Transverse colon (tissue), 4 donors: ENCODE results near the gene HSPB1.
A peak's percentile ranks its signal among the peaks of the same experiment; 100 is the strongest.

Experiments
- CTCF ChIP-seq, 5 experiments: fragments of 200-600 bp in 3 of 5; fragments of 450-650 bp in 2 of 5; sonication (generic) in 3 of 5; IDR thresholded peaks; 1 replicate in 2 of 5; 2 replicates in 3 of 5; pipeline ENCODE4 v1.5.1; 2016 to 2017; ENCODE audit warnings: antibody characterized with exemption in 5 of 5, inconsistent platforms in 3 of 5, mild to moderate bottlenecking in 2 of 5, moderate library complexity in 1 of 5
- EP300 ChIP-seq: sonication (generic); formaldehyde crosslinking; IDR thresholded peaks from one replicate; pipeline ENCODE4 v1.6.1; 2017; ENCODE audit warnings: antibody characterized with exemption, low read depth
- POLR2A ChIP-seq: fragments of 450-650 bp; IDR thresholded peaks from one replicate; pipeline ENCODE4 v1.6.1; 2016; ENCODE audit warnings: antibody characterized with exemption, mild to moderate bottlenecking, moderate library complexity
- POLR2AphosphoS5 ChIP-seq, 3 donors: sonication (generic); formaldehyde crosslinking; IDR thresholded peaks; one replicate each; pipeline ENCODE4 v1.6.1; 2016; ENCODE audit warnings: antibody characterized with exemption in 3 of 3

GRCh38 chr7:76304888-76305375 lies 2.5 kb downstream of the HSPB1 start:
- TF ChIP-seq POLR2AphosphoS5 (IDR thresholded peaks at IDR 0.05) (peak; percentile 44 to 76 (median 74)), POLR2A (no peak), CTCF (IDR thresholded peaks at IDR 0.05) (no peak), EP300 (no peak)
